Left renal pelvis (tissue), 4 donors: ENCODE data around the gene C16orf74. TPM values are rescaled to one million over a fixed set of nuclear protein-coding genes. Genes with fewer than 3 reads are reported as not detected.
A peak's percentile ranks its signal among the peaks of the same experiment; 100 is the strongest.

Source experiments
- DNase-seq, 4 donors: peaks; one replicate each; pipeline ENCODE4 v3.0.0-alpha.2; 2013; ENCODE audit warnings: low read depth in 4 of 4, low spot score in 3 of 4
- polyA plus RNA-seq, 4 donors: library from polyadenylated mRNA; unstranded; fragments of 120-200 nt; gene quantifications; one replicate each; pipeline ENCODE4 v1.2.1, GENCODE V29; 2013; ENCODE audit not compliant: insufficient read length in 4 of 4

C16orf74 gene
- polyA plus RNA-seq, 4 donors = 2.5 to 3.7 (median 3.2) TPM

GRCh38 chr16:85751698-85752501 lies 1.0 kb upstream of the C16orf74 start:
- DNase-seq = no peak

- DNase-seq = peak in 3 of 4 donors; percentile 29 to 62 (median 41)
These were observed 610 bp downstream of the C16orf74 start for GRCh38 chr16:85750146-85750826.

- no peak for DNase-seq
These were observed 1.1 kb downstream of the C16orf74 start for GRCh38 chr16:85749771-85750145.

- DNase-seq = no peak
These were observed 4.3 kb downstream of the C16orf74 start for GRCh38 chr16:85746460-85747215.

GRCh38 chr16:85738923-85739715 lies 11.8 kb downstream of the C16orf74 start:
- DNase-seq = no peak

- no peak for DNase-seq
These were observed 14.0 kb downstream of the C16orf74 start for GRCh38 chr16:85736921-85737320.

GRCh38 chr16:85735946-85736345 lies 14.9 kb downstream of the C16orf74 start:
- DNase-seq = no peak

GRCh38 chr16:85735225-85735635 lies 15.7 kb downstream of the C16orf74 start:
- no peak for DNase-seq

- no peak for DNase-seq
These were observed 16.4 kb downstream of the C16orf74 start for GRCh38 chr16:85734311-85735017.

- DNase-seq = no peak
These were observed 17.1 kb downstream of the C16orf74 start for GRCh38 chr16:85733839-85734170.

- no peak for DNase-seq
These were observed 17.6 kb downstream of the C16orf74 start for GRCh38 chr16:85733155-85733838.

GRCh38 chr16:85731179-85731578 lies 19.7 kb downstream of the C16orf74 start:
- no peak for DNase-seq

GRCh38 chr16:85730186-85730465 lies 20.8 kb downstream of the C16orf74 start:
- no peak for DNase-seq

- DNase-seq = no peak
These were observed 21.3 kb downstream of the C16orf74 start for GRCh38 chr16:85729452-85730185.

- no peak for DNase-seq
These were observed 22.0 kb downstream of the C16orf74 start for GRCh38 chr16:85728879-85729278.

GRCh38 chr16:85724936-85725335 lies 26.0 kb downstream of the C16orf74 start:
- DNase-seq = no peak

GRCh38 chr16:85724126-85724879 lies 26.6 kb downstream of the C16orf74 start:
- DNase-seq = no peak

- DNase-seq = no peak
These were observed 28.6 kb downstream of the C16orf74 start for GRCh38 chr16:85722128-85722893.
